GM23338 (cell line): Measurements from ENCODE around the gene SRP68. TPM values are rescaled to one million over a fixed set of nuclear protein-coding genes. Genes with fewer than 3 reads are reported as not detected.

Experiments
- ATAC-seq: fragments of 200-7000 bp; cut with Tn5 transposase; 3 replicates; pipeline ENCODE4 v1.9.1; 2020
- DNase-seq: peaks from one replicate; pipeline ENCODE4 v3.0.0-alpha.2; 2015; ENCODE audit warnings: low spot score
- H2AFZ ChIP-seq: fragments of 200-600 bp; sonication (generic); 2 replicates; pipeline ENCODE4 v1.8.0; 2016; ENCODE audit warnings: antibody characterized with exemption, mild to moderate bottlenecking, moderate library complexity
- H3F3A ChIP-seq: fragments of 200-600 bp; sonication (generic); replicated peaks from 2 replicates; pipeline ENCODE4 v1.8.0; 2017; ENCODE audit warnings: antibody characterized with exemption, mixed run types, low read depth
- H3K27ac ChIP-seq: fragments of 200-600 bp; sonication (generic); 2 replicates; pipeline ENCODE4 v1.6.1; 2016; ENCODE audit warnings: low read depth
- H3K27me3 ChIP-seq: fragments of 200-600 bp; sonication (generic); 2 replicates; pipeline ENCODE4 v1.8.0; 2016; ENCODE audit warnings: mild to moderate bottlenecking, mixed run types, moderate library complexity; ENCODE audit not compliant: insufficient read depth
- H3K36me3 ChIP-seq: fragments of 200-600 bp; sonication (generic); 2 replicates; pipeline ENCODE4 v1.8.0; 2016; ENCODE audit warnings: mild to moderate bottlenecking; ENCODE audit not compliant: insufficient read depth
- H3K4me1 ChIP-seq: fragments of 200-600 bp; sonication (generic); 2 replicates; pipeline ENCODE4 v1.8.0; 2016; ENCODE audit warnings: mild to moderate bottlenecking, moderate library complexity; ENCODE audit not compliant: insufficient read depth
- H3K4me2 ChIP-seq: fragments of 200-600 bp; sonication (generic); 2 replicates; pipeline ENCODE4 v1.7.1; 2017; ENCODE audit warnings: mixed run types
- H3K4me3 ChIP-seq: fragments of 200-600 bp; sonication (generic); 2 replicates; pipeline ENCODE4 v1.6.1; 2016; ENCODE audit warnings: mixed run types
- H3K79me2 ChIP-seq: fragments of 200-600 bp; sonication (generic); replicated peaks from 2 replicates; pipeline ENCODE4 v1.8.0; 2017; ENCODE audit warnings: mild to moderate bottlenecking; ENCODE audit not compliant: insufficient read depth
- H3K9me2 ChIP-seq: fragments of 200-600 bp; sonication (generic); 2 replicates; pipeline ENCODE4 v1.8.0; 2017; ENCODE audit not compliant: insufficient read depth
- H4K20me1 ChIP-seq: fragments of 200-600 bp; sonication (generic); replicated peaks from 2 replicates; pipeline ENCODE4 v1.8.0; 2017; ENCODE audit warnings: mild to moderate bottlenecking; ENCODE audit not compliant: insufficient read depth
- H3K27ac Mint-ChIP-seq: 2 replicates; pipeline ENCODE4 v1.8.0; 2020; ENCODE audit warnings: inconsistent platforms, mild to moderate bottlenecking, moderate library complexity, mixed read lengths
- H3K27me3 Mint-ChIP-seq: 3 replicates; pipeline ENCODE4 v1.8.0; 2022; ENCODE audit warnings: low read depth, mild to moderate bottlenecking, moderate library complexity, mixed read lengths, inconsistent platforms; ENCODE audit not compliant: insufficient read depth, poor library complexity
- H3K36me3 Mint-ChIP-seq: 3 replicates; pipeline ENCODE4 v1.8.0; 2021; ENCODE audit warnings: low read depth, mild to moderate bottlenecking, inconsistent platforms, moderate library complexity, mixed read lengths
- H3K4me1 Mint-ChIP-seq: 3 replicates; pipeline ENCODE4 v1.8.0; 2020; ENCODE audit warnings: mild to moderate bottlenecking, inconsistent platforms, mixed read lengths
- H3K4me3 Mint-ChIP-seq: 3 replicates; pipeline ENCODE4 v1.8.0; 2021; ENCODE audit warnings: moderate library complexity, mild to moderate bottlenecking, inconsistent platforms, mixed read lengths
- H3K9me3 Mint-ChIP-seq: 3 replicates; pipeline ENCODE4 v1.8.0; 2020; ENCODE audit warnings: moderate library complexity, mild to moderate bottlenecking, inconsistent platforms, mixed read lengths
- CREB1 ChIP-seq: fragments of 250-450 bp; sonication (Bioruptor Pico); IDR thresholded peaks from 2 replicates; pipeline ENCODE4 v1.5.0; 2020; ENCODE audit warnings: low read depth, mild to moderate bottlenecking, moderate library complexity
- ETS1 ChIP-seq: IDR thresholded peaks from 2 replicates; pipeline ENCODE4 v1.6.1; 2016; ENCODE audit warnings: antibody characterized with exemption
- EZH2 ChIP-seq: fragments of 200-600 bp; sonication (generic); IDR thresholded peaks from one replicate; pipeline ENCODE4 v1.8.0; 2017; ENCODE audit warnings: antibody characterized with exemption, mild to moderate bottlenecking, low read depth; ENCODE audit not compliant: unreplicated experiment
- EZH2phosphoT487 ChIP-seq: fragments of 200-600 bp; sonication (generic); IDR thresholded peaks from one replicate; pipeline ENCODE4 v1.8.1; 2018; ENCODE audit warnings: antibody characterized with exemption; ENCODE audit not compliant: unreplicated experiment
- JUNB ChIP-seq: IDR thresholded peaks from one replicate; pipeline ENCODE4 v1.6.1; 2016; ENCODE audit warnings: antibody characterized with exemption; ENCODE audit not compliant: unreplicated experiment
- NANOG ChIP-seq: IDR thresholded peaks from 2 replicates; pipeline ENCODE4 v1.6.1; 2016; ENCODE audit warnings: antibody characterized with exemption, borderline replicate concordance
- POLR2AphosphoS5 ChIP-seq: IDR thresholded peaks from 2 replicates; pipeline ENCODE4 v1.6.1; 2016; ENCODE audit warnings: antibody characterized with exemption, low read depth
- STAT1 ChIP-seq: IDR thresholded peaks from one replicate; pipeline ENCODE4 v1.6.1; 2016; ENCODE audit warnings: antibody characterized with exemption; ENCODE audit not compliant: unreplicated experiment
- ZNF114 ChIP-seq: fragments of 250-450 bp; sonication (Bioruptor Pico); IDR thresholded peaks from 2 replicates; pipeline ENCODE4 v1.5.0; 2020; ENCODE audit warnings: mild to moderate bottlenecking, moderate library complexity
- ZNF331 ChIP-seq: fragments of 250-450 bp; sonication (Bioruptor Pico); IDR thresholded peaks from 2 replicates; pipeline ENCODE4 v1.5.0; 2020; ENCODE audit warnings: low read depth, mild to moderate bottlenecking, moderate library complexity
- polyA plus RNA-seq: library from polyadenylated mRNA; unstranded; fragments of >200 nt; fragmentation: Nextera tagmentation; extraction: Ambion mirVana; gene quantifications from 2 replicates; pipeline ENCODE4 v1.2.1, GENCODE V29; 2016
- total RNA-seq: library from RNA; depleted of rRNA; stranded (reverse); fragments of >200 nt; shearing (Covaris generic); gene quantifications from 2 replicates; pipeline ENCODE4 v1.2.3, GENCODE V29; 2014
- TF ChIP-seq, protein P1 (sequence below), 2 experiments: fragments of 200-600 bp in 1 of 2; sonication (generic) in 1 of 2; conservative IDR thresholded peaks; 2 replicates each; pipeline versions ENCODE4 v1.5.1 to v1.6.1; 2016 to 2017; ENCODE audit warnings: antibody characterized with exemption in 2 of 2, low read depth in 2 of 2, mild to moderate bottlenecking in 2 of 2, moderate library complexity in 1 of 2
- TF ChIP-seq, protein P2 (sequence below): fragments of 250-450 bp; sonication (Bioruptor Pico); IDR thresholded peaks from 2 replicates; pipeline ENCODE4 v1.5.0; 2020; ENCODE audit warnings: mild to moderate bottlenecking, moderate library complexity
- TF ChIP-seq, protein P3 (sequence below): IDR thresholded peaks from one replicate; pipeline ENCODE4 v1.6.1; 2018; ENCODE audit warnings: antibody characterized with exemption; ENCODE audit not compliant: unreplicated experiment

Gene SRP68
- total and polyA plus RNA-seq, 2 experiments from 2014 or later, result 30.7 to 62.8 TPM

- no peak overlapping the region for H3K27ac ChIP-seq
- peaks cover 7% of the 10 kb centered on the region; the same call in 2 of the 3 replicates for H3K4me1 Mint-ChIP-seq
- no peak overlapping the region for H3K4me2 ChIP-seq
- no peak overlapping the region for H2AFZ ChIP-seq
- 0 out of 2 replicates have a peak, but pooled peaks cover 5% of the 10 kb centered on the region for H3F3A ChIP-seq
- no peaks in the 10 kb centered on the region for H3K36me3 ChIP-seq
- H3K9me2 ChIP-seq, result no peaks in the 10 kb centered on the region
- H3K27me3 Mint-ChIP-seq, result peaks cover 12% of the 10 kb centered on the region
- no peak for ATAC-seq
- no peak overlapping the region for H3K4me3 Mint-ChIP-seq
- H4K20me1 ChIP-seq, result no peaks in the 10 kb centered on the region
- no peaks in the 10 kb centered on the region for H3K9me3 Mint-ChIP-seq
- no peak for TF ChIP-seq STAT1
- TF ChIP-seq POLR2AphosphoS5, result no peak
- TF ChIP-seq NANOG, result no peak
- TF ChIP-seq JUNB, result no peak
- TF ChIP-seq CREB1 (CRISPR knock-in tag), result no peak
- TF ChIP-seq ETS1, result no peak
- TF ChIP-seq ZNF114 (CRISPR knock-in tag), result no peak
- TF ChIP-seq, protein P1, sequence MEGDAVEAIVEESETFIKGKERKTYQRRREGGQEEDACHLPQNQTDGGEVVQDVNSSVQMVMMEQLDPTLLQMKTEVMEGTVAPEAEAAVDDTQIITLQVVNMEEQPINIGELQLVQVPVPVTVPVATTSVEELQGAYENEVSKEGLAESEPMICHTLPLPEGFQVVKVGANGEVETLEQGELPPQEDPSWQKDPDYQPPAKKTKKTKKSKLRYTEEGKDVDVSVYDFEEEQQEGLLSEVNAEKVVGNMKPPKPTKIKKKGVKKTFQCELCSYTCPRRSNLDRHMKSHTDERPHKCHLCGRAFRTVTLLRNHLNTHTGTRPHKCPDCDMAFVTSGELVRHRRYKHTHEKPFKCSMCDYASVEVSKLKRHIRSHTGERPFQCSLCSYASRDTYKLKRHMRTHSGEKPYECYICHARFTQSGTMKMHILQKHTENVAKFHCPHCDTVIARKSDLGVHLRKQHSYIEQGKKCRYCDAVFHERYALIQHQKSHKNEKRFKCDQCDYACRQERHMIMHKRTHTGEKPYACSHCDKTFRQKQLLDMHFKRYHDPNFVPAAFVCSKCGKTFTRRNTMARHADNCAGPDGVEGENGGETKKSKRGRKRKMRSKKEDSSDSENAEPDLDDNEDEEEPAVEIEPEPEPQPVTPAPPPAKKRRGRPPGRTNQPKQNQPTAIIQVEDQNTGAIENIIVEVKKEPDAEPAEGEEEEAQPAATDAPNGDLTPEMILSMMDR (conservative IDR thresholded peaks at IDR 0.05; ENCODE audit: low read depth in 2 of 2), result no peak
- TF ChIP-seq EZH2, result no peak
- TF ChIP-seq, protein P2, sequence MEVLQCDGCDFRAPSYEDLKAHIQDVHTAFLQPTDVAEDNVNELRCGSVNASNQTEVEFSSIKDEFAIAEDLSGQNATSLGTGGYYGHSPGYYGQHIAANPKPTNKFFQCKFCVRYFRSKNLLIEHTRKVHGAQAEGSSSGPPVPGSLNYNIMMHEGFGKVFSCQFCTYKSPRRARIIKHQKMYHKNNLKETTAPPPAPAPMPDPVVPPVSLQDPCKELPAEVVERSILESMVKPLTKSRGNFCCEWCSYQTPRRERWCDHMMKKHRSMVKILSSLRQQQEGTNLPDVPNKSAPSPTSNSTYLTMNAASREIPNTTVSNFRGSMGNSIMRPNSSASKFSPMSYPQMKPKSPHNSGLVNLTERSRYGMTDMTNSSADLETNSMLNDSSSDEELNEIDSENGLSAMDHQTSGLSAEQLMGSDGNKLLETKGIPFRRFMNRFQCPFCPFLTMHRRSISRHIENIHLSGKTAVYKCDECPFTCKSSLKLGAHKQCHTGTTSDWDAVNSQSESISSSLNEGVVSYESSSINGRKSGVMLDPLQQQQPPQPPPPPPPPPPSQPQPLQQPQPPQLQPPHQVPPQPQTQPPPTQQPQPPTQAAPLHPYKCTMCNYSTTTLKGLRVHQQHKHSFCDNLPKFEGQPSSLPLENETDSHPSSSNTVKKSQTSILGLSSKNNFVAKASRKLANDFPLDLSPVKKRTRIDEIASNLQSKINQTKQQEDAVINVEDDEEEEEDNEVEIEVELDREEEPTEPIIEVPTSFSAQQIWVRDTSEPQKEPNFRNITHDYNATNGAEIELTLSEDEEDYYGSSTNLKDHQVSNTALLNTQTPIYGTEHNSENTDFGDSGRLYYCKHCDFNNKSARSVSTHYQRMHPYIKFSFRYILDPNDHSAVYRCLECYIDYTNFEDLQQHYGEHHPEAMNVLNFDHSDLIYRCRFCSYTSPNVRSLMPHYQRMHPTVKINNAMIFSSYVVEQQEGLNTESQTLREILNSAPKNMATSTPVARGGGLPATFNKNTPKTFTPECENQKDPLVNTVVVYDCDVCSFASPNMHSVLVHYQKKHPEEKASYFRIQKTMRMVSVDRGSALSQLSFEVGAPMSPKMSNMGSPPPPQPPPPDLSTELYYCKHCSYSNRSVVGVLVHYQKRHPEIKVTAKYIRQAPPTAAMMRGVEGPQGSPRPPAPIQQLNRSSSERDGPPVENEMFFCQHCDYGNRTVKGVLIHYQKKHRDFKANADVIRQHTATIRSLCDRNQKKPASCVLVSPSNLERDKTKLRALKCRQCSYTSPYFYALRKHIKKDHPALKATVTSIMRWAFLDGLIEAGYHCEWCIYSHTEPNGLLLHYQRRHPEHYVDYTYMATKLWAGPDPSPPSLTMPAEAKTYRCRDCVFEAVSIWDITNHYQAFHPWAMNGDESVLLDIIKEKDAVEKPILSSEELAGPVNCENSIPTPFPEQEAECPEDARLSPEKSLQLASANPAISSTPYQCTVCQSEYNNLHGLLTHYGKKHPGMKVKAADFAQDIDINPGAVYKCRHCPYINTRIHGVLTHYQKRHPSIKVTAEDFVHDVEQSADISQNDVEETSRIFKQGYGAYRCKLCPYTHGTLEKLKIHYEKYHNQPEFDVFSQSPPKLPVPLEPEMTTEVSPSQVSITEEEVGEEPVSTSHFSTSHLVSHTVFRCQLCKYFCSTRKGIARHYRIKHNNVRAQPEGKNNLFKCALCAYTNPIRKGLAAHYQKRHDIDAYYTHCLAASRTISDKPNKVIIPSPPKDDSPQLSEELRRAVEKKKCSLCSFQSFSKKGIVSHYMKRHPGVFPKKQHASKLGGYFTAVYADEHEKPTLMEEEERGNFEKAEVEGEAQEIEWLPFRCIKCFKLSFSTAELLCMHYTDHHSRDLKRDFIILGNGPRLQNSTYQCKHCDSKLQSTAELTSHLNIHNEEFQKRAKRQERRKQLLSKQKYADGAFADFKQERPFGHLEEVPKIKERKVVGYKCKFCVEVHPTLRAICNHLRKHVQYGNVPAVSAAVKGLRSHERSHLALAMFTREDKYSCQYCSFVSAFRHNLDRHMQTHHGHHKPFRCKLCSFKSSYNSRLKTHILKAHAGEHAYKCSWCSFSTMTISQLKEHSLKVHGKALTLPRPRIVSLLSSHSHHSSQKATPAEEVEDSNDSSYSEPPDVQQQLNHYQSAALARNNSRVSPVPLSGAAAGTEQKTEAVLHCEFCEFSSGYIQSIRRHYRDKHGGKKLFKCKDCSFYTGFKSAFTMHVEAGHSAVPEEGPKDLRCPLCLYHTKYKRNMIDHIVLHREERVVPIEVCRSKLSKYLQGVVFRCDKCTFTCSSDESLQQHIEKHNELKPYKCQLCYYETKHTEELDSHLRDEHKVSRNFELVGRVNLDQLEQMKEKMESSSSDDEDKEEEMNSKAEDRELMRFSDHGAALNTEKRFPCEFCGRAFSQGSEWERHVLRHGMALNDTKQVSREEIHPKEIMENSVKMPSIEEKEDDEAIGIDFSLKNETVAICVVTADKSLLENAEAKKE, result no peak
- no peak for TF ChIP-seq ZNF331
- TF ChIP-seq, protein P3, sequence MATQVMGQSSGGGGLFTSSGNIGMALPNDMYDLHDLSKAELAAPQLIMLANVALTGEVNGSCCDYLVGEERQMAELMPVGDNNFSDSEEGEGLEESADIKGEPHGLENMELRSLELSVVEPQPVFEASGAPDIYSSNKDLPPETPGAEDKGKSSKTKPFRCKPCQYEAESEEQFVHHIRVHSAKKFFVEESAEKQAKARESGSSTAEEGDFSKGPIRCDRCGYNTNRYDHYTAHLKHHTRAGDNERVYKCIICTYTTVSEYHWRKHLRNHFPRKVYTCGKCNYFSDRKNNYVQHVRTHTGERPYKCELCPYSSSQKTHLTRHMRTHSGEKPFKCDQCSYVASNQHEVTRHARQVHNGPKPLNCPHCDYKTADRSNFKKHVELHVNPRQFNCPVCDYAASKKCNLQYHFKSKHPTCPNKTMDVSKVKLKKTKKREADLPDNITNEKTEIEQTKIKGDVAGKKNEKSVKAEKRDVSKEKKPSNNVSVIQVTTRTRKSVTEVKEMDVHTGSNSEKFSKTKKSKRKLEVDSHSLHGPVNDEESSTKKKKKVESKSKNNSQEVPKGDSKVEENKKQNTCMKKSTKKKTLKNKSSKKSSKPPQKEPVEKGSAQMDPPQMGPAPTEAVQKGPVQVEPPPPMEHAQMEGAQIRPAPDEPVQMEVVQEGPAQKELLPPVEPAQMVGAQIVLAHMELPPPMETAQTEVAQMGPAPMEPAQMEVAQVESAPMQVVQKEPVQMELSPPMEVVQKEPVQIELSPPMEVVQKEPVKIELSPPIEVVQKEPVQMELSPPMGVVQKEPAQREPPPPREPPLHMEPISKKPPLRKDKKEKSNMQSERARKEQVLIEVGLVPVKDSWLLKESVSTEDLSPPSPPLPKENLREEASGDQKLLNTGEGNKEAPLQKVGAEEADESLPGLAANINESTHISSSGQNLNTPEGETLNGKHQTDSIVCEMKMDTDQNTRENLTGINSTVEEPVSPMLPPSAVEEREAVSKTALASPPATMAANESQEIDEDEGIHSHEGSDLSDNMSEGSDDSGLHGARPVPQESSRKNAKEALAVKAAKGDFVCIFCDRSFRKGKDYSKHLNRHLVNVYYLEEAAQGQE, result no peak
- TF ChIP-seq EZH2phosphoT487, result no peak
- no peak overlapping the region for H3K4me3 ChIP-seq
- H3K27ac Mint-ChIP-seq, result no peak overlapping the region
- DNase-seq, result no peak
- H3K27me3 ChIP-seq, result no peaks in the 10 kb centered on the region
- H3K79me2 ChIP-seq, result no peaks in the 10 kb centered on the region
- H3K36me3 Mint-ChIP-seq, result peaks cover 26% of the 10 kb centered on the region
- H3K4me1 ChIP-seq, result no peaks in the 10 kb centered on the region
Measured at GRCh38 chr17:75994802-75995370, 77.4 kb downstream of the SRP68 start.
